HL-60/S4 treated with retinoic acid at 250 ng/mL for 4 days and 3 days (cell line): ENCODE measurements around the gene GOLT1A.

Experiments
- in situ Hi-C: fragments of 300-500 bp; cut with MboI; formaldehyde crosslinking; loops from 2 replicates; pipeline ENCODE4 v1.7.0; 2022; ENCODE audit warnings: low sequenced_read_pairs

Gene GOLT1A

DNA sequence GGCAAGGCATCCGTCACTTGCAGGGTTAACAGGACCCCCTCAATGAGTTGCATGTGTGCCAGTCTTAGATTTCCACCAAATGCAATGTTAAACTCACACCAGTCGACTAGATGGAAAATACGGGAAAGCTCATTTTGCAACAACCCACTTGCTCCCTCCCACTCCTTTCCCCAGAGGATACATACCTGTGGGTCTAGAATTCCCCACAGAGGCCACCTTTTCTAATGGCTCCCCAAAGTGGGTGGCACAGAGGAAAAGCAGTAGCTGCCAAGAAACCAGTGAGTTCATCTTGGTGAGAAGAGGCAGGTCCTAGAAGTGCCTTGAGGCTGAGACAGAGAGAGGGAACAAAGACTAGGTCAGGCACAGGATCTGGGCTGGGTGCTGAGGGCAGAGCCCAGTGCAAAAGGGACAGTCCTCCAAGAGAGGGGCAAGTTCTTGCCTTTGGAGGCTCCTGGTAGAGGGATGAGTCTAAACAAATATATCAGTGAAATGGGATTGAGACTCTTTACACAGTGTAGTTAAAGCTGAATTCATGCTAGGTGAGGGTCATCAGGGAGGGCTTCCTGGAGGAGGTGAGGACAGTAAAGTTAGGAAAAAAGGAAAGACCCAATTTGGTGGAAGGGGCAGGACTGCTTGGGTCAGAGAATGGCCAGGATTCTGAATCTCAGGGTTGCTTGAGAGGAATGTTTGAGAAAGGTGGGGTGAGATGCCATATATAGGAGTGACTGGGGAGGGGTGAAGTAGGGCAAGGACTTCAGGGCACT, 21.0 kb downstream of the GOLT1A start:
- in situ Hi-C loops: no loop called here

DNA sequence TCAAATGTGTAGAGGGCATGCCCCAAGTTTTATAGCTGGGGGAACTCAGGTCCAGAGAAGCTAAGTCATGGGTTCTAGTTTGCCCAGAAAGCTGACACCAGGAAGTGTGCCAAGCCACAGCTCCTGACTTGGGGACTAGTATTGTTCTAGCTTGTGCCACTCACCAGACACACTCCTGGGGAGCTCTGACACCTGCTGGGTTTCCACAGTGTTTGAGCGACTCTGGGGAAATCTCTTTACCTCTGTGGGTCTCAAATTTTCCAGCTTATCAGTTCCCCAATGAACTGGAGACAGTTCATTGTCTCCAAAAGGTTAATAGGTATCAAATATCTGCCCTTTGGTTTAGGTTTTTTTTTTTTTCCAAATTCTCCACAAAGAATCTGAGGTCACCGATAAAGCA, 21.7 kb downstream of the GOLT1A start:
- in situ Hi-C loops: no loop called here

DNA sequence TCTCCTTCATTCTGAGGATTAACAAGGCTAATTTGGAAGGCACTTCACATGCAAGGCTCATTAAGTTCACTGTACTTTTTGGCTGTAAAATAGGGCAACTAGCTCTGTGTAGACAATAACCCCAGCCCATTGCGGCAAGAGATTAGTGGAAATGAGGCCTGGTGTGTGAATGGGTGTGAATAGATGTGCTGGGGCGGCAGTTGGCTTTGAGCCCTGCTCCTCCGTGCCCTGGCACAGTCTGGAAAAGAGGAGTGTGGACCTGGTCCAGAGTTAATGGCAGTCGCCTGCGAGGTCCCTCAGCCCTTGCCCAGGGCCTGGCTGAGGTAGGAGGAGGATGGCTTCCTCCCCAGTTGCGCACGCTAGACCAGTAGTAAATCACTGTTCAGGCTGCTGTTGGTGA, 22.3 kb downstream of the GOLT1A start:
- in situ Hi-C loops: no loop called here

DNA sequence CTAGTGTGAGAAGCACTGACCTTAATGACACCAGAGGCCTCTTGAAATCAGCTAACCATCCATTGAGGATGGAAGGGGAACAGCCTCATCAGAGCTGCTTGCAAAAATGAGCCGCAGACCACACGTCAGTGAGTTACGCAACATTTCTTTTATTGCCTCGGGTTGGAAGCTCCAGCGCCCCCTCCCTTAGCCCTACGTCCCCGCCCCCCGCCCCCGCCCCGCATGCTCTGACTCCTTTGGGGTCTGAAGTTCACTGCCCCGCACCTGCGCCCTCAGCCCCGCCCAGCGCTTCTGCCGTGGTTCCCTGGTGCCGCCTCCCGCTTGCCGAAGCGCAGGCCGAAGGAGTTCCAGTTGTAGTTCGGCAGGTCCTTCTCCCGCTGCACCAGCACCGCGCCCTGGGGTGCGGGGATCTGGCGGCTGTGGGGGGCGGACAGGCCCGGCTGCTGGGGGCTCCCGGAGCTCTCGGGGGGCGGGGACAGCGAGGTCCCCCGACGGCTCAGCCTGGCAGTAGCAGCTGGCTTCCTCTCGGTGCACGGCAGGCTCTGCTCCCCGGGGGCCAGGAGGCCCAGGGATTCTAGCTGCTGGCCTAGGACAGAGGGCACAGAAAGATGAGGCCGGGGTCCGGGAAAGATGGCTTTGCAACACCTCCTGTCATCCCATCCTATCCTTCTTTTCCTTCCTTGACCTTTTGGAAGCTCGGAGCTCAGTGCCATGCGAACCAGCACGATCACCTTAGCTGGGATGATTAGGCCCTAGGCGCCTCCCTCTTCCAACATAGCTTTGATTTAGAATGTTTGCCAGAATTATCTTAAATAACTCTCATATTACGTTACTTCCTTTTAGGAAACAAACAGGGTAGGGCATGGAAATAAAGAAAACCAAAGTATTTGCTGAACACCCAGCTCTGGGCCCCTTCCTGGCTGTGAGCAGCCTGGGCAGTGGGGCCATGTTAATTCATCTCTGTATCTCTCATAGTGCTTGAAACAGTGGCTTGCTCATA, 23.3 kb downstream of the GOLT1A start:
- in situ Hi-C loops: no loop called here

DNA sequence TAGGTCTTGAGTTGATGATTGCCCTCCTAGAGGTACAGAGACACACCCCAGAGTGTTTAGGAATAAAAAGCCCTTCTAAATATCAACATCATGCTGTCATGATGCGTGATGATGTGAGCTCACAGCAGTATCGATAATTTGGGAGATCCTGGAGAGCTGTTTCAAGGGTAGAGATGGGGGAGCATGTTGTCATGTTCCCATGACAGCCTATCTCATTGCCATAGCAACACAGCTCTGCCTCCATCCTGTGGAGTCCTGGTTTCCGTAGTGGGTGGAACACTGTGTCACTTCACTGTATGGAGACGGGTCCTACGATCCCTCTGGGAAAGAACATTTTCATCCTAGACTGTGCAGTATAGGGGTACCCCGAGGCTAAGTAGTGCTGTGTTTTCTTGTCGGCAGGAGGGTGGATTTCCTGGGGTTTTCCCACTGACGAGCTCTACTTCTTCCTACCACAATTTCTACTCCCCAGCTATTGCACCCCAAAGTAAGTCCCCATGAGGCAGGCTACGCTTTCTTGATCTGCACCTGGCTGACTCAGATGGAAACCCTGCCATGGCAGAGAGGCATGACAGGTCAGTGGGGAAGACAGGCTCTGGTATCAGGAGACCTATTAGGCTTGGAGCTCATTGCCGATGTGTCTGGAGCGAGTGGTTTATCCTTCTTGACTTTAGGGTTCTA, 24.7 kb downstream of the GOLT1A start:
- in situ Hi-C loops: no loop called here

DNA sequence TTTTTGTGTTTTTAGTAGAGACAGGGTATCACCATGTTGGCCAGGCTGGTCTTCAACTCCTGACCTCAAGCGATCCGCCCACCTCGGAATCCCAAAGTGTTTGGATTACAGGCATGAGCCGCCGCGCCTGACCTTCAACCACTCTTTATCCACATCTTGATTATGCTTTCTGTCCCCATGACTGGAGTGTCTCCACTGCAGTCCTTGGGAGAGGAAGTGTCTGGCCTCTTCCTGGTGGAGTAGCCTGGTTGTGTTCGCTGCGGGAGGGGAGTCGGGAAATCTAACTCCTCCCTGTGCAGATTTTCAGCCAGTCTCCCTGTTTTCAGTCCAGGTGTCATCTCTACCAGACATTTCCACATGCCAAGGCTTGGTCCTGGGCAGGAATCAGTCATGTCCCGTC, 27.2 kb downstream of the GOLT1A start:
- in situ Hi-C loops: no loop called here

DNA sequence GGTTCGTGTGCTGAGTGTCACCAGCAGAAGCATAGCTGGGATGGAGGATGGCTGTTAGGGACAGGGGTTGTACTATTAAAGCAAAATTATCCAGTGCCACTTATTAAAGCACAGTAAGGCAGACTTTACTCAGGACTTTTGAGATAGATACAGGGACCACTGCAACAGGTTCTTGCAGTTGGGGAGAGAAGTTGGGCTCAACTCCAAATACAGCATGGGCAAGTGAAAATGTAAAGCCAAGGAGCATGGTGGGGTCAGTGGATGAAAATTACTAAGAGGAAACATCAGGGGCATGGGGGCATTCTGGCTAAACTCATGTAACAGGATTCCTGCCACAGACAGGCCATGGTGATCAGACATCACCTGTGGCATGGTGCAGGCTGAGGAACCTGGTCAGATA, 32.7 kb downstream of the GOLT1A start:
- in situ Hi-C loops: no loop called here

DNA sequence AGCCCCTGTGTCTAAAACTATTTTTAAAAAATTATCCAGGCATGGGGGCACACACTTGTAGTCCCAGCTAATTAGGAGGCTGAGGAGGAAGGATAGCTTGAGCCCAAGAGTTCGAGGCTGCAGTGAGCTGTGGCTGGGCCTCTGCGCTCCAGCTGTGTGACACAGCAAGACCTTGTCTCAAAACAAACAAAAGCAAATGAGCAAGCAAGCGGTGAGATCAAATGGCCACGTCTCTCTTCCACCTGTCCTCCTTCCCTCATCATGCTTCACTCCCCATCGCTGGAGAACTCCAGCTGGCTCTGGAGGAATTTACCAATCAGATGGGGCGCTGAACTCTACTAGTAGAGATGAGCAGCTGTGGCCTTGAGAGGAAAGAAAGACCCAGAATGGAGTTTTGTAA, 33.7 kb downstream of the GOLT1A start:
- in situ Hi-C loops: no loop called here

DNA sequence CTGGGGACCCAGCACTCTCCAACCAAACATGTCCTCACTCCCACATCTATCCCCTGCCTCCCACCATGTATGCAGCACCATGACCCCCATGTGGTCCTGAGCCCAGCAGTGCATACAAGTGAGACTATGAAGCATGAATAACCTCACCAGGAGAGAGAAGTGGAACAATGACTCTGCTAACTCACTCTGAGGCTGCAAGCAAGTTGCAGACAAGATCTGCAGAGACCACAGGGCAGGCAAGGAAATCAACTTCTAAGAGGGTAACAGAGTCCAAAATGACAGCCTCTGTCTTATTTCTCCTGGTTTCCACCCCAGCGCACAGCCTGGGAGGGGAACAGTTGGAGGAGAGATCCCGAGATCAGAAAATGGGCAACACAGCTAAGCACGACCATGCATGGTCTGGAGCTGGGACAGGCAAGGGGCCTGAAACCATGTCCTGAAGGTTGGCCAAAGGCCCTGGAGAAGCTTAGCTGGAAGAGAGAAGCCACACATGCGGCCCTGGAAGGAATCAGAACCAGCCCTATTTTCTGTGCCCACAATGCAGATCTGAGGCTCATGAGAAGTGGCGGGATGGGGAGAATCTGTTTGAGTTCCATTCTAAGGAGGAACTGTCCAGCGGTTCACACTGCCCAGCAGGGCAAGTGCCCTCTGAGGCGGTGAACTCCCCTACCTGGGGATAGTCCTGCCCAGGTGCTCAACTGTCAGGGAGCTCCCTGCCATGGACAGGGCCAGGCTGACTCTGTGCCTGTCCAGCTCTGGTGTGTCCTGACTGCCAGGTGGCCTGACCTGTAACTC, 35.1 kb downstream of the GOLT1A start:
- in situ Hi-C loops: no loop called here

DNA sequence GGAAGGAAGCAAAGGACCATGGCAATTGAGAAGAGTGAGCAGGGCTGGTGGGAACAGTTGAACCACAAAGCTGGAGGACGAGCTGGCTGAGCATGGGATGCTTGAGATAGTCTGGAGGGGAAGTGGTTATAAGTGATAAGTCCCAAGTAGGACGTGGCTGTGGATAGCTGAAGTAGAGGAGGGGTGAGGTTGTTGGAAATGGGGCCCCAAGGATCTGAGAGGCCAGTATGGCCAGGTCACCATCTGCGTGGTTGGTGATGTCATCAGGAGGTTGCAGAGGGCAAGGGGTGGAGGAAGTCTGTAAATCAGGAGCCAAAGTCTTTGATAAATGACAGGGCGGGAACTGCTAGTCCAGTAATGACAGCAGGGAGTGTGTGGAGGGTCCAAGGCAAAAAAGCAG, 36.7 kb downstream of the GOLT1A start:
- in situ Hi-C loops: no loop called here

DNA sequence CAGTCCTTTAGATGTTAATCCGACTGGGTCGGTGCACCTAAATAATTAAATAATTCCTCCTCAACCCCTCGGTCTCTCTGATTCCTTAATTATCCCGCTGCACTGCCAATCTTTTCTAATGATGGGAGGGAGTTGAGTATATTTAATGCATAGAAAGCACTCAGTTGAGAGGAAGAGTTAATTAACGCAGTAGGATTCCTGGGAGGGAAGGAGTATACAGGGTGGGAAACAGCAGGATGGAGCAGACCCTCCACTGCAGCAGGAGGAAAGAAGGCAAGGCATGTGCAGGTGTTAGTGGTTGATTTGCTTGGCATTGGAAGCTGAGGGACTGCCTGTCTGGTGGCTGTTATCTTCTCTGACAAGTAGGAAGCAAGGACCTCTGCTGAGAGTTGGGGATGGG, 37.7 kb downstream of the GOLT1A start:
- in situ Hi-C loops: no loop called here

DNA sequence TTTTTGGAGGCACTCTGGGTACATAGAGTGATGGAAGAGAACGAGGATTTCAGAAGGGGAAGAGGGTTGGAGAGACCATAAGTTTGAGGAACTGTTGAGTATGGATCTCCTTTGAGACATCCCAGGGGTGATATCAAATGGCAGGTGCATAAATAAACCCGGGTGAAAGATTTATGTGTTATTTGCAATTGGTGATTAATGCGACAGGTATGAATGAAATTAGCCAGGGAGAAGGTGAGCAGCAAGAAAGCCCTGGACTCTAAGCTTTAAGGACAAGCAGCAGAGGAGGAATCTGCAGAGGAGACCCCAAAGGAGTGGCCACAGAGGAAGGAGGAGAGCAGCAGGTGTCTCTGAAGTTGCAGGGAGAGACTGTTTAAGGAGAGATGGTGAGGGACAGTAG, 38.8 kb downstream of the GOLT1A start:
- in situ Hi-C loops: loop anchor here (25.0 kb wide), 1 partner anchor 187 kb away; the partner anchor contains the start of gene PLEKHA6

DNA sequence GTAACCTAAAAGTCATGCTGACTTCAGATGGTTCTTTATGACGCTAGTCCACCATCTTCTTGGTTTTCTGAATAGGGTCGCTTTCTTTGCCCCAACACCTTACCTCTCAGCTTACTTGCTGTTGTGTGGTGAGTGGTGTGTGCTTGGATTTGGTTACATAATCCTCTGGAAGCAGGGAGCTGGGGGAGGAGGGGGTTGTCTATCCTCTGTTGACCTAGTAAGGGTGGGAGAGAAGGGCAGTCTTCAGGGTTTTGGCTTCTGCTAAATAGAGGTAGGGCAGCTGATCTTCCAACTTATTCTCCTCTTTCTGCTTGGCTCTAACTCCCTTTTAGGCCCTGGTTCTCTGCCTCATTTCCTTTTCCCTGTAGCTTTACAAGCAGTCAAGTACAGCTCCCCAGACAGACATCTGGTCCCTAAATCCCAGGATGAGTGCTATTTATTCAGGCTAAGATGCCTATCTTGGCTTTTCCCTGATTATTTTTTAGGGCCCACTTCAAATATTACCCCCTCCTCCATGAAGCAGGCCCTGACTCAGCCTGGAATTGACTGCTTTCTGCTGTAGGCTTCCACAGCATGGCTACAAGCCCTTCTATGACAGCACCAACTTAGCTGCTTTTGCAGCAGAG, 41.3 kb downstream of the GOLT1A start:
- in situ Hi-C loops: loop anchor here (25.0 kb wide), 1 partner anchor 190 kb away; the partner anchor contains the start of gene PLEKHA6

DNA sequence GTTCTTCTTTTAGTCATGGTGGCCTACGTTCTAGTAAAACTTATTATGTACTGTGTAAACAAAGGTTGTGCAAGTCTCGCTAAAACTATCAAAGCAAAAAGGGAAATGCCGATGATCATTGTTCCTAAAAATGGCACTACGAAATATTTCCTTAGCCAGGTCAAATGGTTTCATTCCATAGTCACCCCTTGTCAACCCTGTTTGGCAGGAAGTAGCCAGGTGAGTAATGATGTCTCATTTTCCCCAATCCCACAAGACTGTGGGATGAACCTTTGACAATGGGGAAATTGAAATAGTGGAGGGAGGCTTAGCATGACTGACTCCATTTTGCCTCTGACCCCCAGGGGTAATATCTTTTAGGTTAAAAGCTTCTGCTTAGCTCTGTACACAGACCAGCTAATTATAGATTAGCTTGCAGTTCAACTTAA, 42.0 kb downstream of the GOLT1A start:
- in situ Hi-C loops: loop anchor here (25.0 kb wide), 1 partner anchor 191 kb away; the partner anchor contains the start of gene PLEKHA6

DNA sequence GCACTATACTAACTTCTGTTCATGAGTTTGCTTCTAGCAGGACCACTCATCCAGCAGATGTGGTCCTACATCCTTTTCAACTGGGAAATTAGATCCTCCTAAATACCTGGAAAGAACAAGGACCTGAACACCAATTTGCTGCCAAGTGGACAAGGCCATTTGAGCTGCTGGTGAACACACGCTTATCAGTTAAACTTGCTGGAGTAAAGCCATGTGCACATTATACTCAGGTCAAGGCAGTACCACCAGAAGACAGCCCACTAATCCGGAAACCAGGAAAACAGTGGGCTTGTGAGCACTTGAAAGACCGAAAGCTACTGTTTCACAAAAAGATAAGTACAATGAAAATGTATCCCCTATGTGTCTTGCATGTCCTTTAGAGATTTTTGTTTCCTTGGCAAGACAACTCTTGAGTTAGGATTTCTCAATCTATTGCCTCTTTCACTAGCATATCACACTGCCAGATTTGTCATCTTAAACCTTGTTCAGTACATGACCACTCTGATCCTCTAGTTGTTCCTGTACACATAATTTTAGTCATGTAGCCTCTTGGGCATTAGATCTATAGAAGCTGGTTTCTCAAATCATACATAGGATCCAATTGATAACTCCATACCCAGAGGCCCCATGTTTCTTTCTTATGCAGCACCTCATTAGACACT, 43.2 kb downstream of the GOLT1A start:
- in situ Hi-C loops: loop anchor here (25.0 kb wide), 1 partner anchor 192 kb away; the partner anchor contains the start of gene PLEKHA6

DNA sequence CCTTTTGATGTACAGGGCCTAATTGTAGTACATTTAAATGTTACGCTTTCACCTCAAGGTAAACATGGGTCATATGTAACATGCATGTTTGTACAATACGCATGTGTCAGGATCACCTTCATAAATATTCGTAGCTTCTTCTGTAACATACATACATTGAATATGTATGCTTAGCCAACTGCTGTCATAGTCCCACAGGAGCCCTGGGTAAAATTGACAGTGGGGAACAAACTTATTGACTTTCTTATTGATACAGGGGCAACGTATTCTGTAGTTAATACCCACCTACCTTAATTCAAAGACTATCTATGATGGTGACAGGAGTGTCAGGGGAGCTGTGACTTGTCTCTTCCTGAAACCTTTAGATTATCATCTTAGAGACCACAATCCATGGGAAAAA, 43.9 kb downstream of the GOLT1A start:
- in situ Hi-C loops: loop anchor here (25.0 kb wide), 1 partner anchor 192 kb away; the partner anchor contains the start of gene PLEKHA6

DNA sequence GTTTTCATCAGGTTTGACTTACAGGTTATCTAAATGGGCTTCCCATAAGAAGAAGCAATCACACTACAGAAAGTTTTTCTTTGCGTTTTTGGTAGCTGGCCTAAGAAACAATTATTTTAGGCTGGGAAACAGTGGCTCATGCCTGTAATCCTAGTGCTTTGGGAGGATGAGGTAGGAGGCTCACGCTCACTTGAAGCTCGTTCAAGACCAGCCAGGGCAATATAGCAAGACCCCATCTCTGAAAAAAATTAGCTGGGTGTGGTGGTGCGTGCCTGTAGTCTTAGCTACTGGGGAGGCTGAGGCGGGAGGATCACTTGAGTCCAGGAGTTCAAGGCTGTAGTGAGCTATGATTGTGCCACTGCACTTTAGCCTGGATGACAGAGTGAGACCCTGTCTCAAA, 46.1 kb downstream of the GOLT1A start:
- in situ Hi-C loops: loop anchor here (25.0 kb wide), 1 partner anchor 195 kb away; the partner anchor contains the start of gene PLEKHA6

DNA sequence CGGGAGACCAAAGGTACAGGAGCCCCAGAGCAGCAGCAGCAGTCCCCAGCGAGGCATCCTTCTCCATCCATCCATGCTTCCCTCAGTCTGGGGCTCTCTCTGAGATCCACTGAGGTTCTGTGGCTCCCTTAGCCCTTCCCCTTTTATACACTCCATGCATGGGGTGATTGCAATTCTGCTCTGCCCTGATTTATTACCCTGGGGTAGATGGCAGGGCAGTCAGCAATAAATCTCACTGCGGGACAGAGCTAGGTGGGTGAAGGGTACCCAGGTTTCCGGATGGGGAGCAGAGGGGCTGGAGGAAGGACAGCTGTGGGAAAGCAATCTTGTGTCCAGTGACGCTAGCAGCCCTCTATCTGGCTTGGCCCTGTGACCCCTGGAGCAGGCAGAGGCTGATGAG, 47.6 kb downstream of the GOLT1A start, which contains the start of gene REN:
TSS of gene REN (minus strand) at position 119 of the 400 bp plus-strand sequence. CDS start at position 75, 44 bp downstream.
- in situ Hi-C loops: loop anchor here (25.0 kb wide), 1 partner anchor 196 kb away; the partner anchor contains the start of gene PLEKHA6
